GM20000 (cell line): Measurements from ENCODE around the gene TANC1.

ENCODE experiments used
- DNase-seq: peaks from one replicate; pipeline ENCODE4 v3.0.0; 2012; ENCODE audit warnings: low spot score
- TF ChIP-seq, protein P1 (sequence below): IDR thresholded peaks from 2 replicates; pipeline ENCODE4 v1.5.1; 2012; ENCODE audit warnings: mild to moderate bottlenecking, control low read depth; ENCODE audit errors: extremely low read depth, missing control alignments

Gene TANC1

DNA sequence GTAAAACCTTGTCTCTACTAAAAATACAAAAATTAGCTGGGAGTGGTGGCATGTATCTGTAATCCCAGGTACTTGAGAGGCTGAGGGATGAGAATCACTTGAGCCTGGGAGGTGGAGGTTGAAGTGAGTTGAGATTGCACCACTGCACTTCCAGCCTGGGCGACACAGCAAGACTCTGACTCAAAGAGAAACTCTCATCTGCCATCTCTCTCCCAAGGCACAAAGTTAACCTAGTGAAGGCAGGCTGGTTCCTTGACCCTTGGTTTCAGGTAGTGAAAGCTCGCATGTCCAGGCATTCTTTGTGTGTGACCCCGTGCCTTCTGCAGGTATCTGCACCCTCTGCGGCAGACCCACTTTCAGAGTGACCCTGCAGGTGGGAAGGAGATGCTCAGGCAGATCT lies 218.0 kb downstream of the TANC1 start:
- DNase-seq, result no peak
- TF ChIP-seq, protein P1, sequence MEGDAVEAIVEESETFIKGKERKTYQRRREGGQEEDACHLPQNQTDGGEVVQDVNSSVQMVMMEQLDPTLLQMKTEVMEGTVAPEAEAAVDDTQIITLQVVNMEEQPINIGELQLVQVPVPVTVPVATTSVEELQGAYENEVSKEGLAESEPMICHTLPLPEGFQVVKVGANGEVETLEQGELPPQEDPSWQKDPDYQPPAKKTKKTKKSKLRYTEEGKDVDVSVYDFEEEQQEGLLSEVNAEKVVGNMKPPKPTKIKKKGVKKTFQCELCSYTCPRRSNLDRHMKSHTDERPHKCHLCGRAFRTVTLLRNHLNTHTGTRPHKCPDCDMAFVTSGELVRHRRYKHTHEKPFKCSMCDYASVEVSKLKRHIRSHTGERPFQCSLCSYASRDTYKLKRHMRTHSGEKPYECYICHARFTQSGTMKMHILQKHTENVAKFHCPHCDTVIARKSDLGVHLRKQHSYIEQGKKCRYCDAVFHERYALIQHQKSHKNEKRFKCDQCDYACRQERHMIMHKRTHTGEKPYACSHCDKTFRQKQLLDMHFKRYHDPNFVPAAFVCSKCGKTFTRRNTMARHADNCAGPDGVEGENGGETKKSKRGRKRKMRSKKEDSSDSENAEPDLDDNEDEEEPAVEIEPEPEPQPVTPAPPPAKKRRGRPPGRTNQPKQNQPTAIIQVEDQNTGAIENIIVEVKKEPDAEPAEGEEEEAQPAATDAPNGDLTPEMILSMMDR, result no peak

DNA sequence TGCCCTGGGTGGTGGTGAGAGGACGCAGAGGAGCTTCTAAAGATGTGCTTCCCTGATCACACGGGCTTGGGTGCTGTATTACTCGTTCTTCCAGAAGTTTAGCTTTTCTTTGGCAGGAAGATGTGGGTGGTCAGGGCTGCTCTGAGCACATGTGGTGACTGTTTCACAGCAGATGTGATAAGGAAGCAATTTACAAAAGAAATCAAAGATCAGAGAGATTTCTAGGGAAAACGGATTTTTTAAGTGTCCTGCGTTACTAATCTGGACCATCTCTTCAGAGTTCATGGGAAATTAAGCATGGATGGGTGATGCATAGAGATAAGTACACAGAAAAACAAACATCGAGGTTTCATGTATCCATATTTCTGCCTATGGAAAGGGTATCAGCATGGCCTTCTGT lies 218.7 kb downstream of the TANC1 start:
- TF ChIP-seq, protein P1, result no peak
- DNase-seq, result no peak

DNA sequence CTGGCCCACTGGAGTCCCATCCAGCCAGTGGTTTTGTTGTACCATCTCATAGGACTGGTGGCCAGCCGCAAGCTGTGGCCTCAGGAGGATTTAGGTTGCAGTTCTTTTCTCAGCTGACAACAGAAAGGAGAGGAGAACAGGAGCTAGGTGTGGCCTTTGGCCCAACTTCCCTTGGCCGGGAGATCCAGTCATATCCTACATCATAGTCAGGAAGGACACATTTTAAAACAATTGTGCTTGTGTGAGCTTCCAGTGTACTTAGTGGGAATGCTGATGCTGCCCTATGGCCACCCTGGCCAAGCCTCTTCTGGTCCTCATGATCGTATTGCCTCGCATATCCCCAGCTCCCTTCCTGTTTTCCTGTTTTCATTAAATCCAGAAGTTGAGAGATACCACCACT lies 220.0 kb downstream of the TANC1 start:
- TF ChIP-seq, protein P1, result no peak
- DNase-seq, result no peak

DNA sequence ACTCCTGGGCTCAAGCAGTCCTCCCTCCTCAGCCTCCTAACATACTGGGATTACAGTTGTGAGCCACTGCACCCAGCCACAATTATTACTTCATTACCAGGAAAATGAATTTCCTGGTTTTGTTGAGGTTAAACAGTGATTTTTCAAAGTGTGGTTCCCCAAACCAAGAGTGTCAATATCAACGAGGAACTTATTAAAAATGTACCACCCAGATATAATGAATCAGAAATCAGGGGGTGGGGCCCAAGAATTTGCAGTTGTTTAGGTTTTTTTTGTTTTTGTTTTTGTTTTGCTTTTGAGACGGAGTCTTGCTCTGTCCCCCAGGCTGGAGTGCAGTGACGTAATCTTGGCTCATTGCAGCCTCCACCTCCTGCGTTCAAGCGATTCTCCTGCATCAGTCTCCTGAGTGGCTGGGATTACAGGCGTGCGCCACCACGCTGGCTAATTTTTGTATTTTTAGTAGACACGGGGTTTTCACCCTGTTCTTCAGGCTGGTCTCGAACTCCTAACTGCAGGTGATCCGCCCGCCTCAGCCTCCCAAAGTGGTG lies 224.0 kb downstream of the TANC1 start:
- TF ChIP-seq, protein P1, result no peak
- no peak for DNase-seq

DNA sequence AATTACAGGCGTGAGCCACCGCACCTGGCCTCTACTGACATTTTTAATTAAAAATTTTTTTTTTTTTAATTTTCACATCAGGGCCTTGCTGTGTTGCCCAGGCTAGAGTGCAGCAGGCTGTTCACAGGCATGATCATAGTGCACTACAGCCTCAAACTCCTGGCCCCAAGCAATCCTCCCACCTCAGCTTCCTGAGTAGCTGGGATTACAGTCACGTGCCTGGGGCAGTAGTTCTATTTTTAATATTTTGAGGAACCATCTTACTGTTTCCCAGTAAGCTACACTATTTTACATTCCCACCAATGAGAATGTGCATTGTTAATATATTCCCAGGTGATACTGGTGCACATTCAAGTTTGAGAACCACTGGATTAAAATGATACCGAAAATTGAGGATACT lies 225.4 kb downstream of the TANC1 start:
- TF ChIP-seq, protein P1, result no peak
- no peak for DNase-seq

DNA sequence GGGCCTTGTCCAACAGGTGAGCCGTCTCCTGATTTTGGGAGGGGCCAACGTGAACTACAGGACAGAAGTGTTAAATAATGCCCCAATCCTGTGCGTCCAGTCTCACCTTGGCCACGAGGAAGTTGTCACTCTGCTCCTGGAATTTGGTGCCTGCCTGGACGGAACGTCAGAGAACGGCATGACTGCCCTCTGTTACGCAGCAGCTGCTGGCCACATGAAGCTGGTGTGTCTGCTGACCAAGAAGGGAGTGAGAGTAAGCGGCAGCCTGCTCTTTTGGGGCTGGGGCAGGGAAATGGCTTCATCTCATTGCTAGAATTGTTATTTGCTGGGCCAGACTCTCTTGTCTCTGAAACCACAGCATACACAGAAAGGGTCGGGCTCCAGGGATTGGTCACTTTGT lies 225.8 kb downstream of the TANC1 start:
- no peak for DNase-seq
- TF ChIP-seq, protein P1, result no peak

DNA sequence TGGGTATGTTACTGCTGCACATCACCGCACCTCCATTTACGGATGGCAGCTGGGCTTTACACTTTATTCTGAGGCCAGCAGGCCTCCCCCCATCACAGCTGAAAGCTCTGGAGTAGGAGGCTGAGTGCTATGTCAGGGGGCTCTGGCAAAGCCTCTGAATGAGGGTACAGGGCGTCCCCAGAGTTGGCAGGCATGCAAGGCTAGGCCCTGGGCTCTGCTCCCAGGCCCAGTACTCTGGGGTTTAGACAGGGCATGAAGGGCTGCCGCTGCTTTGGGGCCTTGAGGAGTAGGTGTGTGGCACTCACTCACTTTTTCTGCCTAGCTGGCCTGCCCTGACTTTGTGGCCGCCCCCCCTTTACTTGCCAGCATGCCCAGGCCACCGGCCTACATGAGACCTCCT lies 227.3 kb downstream of the TANC1 start:
- TF ChIP-seq, protein P1, result no peak
- DNase-seq, result no peak
